SK-N-MC (cell line): ENCODE results near the gene CAPN13.

Source experiments
- EZH2 ChIP-seq: fragments of 200-600 bp; sonication (generic); IDR thresholded peaks from one replicate; pipeline ENCODE4 v1.6.1; 2017; ENCODE audit warnings: antibody characterized with exemption
- POLR2AphosphoS5 ChIP-seq: IDR thresholded peaks from 2 replicates; pipeline ENCODE4 v1.6.1; 2012; ENCODE audit warnings: mild to moderate bottlenecking, low read depth, low read length, borderline replicate concordance

DNA sequence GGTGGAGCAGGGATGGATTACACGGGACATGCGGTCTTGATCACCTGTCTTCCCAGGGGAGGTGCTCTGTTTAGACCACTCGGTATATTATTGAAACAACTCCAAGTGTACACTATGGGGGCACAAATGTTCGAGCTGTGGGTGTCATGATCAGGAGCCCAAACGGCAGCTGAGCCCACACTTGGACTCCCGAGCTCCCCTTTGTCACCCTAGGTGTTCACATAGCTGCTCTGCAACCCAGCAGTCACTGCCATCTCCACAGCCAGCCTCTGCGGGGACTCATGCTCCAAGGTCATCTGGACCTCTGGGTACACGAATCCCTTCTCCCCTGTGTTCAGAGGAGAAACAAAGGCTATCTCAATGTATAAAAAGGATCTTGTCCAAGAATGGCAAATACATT is 46.0 kb downstream of the CAPN13 start:
- TF ChIP-seq POLR2AphosphoS5 (no peak), EZH2 (no peak)
